Subcutaneous abdominal adipose tissue (tissue), 5 donors: ENCODE measurements around the gene TNFRSF13B.

ENCODE experiments used
- H3K27ac ChIP-seq: one replicate; pipeline ENCODE4 v1.7.0; 2013; ENCODE audit warnings: low read depth, mild to moderate bottlenecking, inconsistent platforms, low read length, moderate library complexity
- H3K27me3 ChIP-seq, 5 donors: one replicate each; pipeline ENCODE4 v1.7.0; 2013; ENCODE audit warnings: low read length in 5 of 5, inconsistent platforms in 1 of 5; ENCODE audit not compliant: control insufficient read depth in 5 of 5, insufficient read depth in 4 of 5
- H3K36me3 ChIP-seq, 5 donors: one replicate each; pipeline ENCODE4 v1.7.0; 2013; ENCODE audit warnings: low read length in 5 of 5; ENCODE audit not compliant: control insufficient read depth in 5 of 5, insufficient read depth in 5 of 5
- H3K4me1 ChIP-seq, 5 donors: one replicate each; pipeline ENCODE4 v1.7.0; 2013; ENCODE audit warnings: low read length in 5 of 5, mild to moderate bottlenecking in 3 of 5, moderate library complexity in 1 of 5; ENCODE audit not compliant: control insufficient read depth in 5 of 5, insufficient read depth in 5 of 5
- H3K4me3 ChIP-seq, 5 donors: one replicate each; pipeline ENCODE4 v1.7.0; 2013; ENCODE audit warnings: low read length in 5 of 5, low read depth in 1 of 5
- H3K9ac ChIP-seq, 5 donors: one replicate each; pipeline ENCODE4 v1.7.0; 2013; ENCODE audit warnings: low read length in 5 of 5, mild to moderate bottlenecking in 4 of 5, moderate library complexity in 3 of 5
- H3K9me3 ChIP-seq, 5 donors: one replicate each; pipeline ENCODE4 v1.7.0; 2013; ENCODE audit warnings: low read length in 5 of 5; ENCODE audit not compliant: control insufficient read depth in 5 of 5
- donor health status: healthy.
- donor health status: healthy.
- donor health status: healthy.
- donor health status: healthy.
- donor health status: healthy.

TNFRSF13B gene

GRCh38 chr17:16943541-16944333 is 28.2 kb downstream of the TNFRSF13B start:
- Histone ChIP-seq H3K36me3 (no peaks in the 10 kb centered on the region), H3K4me1 (peaks cover 0 to 10% (median 0%) of the 10 kb centered on the region in 5 donors), H3K27ac (no peak overlapping the region), H3K27me3 (peaks cover 7 to 19% (median 11%) of the 10 kb centered on the region in 5 donors), H3K4me3 (no peak overlapping the region), H3K9ac (no peak overlapping the region), H3K9me3 (peaks cover 0 to 6% (median 5%) of the 10 kb centered on the region in 5 donors)

- H3K36me3 ChIP-seq: no peaks in the 10 kb centered on the region
- no peak overlapping the region for H3K27ac ChIP-seq
- H3K9me3 ChIP-seq: no peaks in the 10 kb centered on the region
- H3K9ac ChIP-seq: no peak overlapping the region
- H3K4me1 ChIP-seq: peaks cover 0 to 10% (median 0%) of the 10 kb centered on the region in 5 donors
- H3K27me3 ChIP-seq: peaks cover 7 to 19% (median 14%) of the 10 kb centered on the region in 5 donors
- H3K4me3 ChIP-seq: no peak overlapping the region
These were observed 28.9 kb downstream of the TNFRSF13B start for GRCh38 chr17:16943032-16943352.

GRCh38 chr17:16942141-16943031 is 29.5 kb downstream of the TNFRSF13B start:
- Histone ChIP-seq H3K27me3 (peaks cover 7 to 19% (median 14%) of the 10 kb centered on the region in 5 donors), H3K4me3 (no peak overlapping the region), H3K9ac (no peak overlapping the region), H3K36me3 (no peaks in the 10 kb centered on the region), H3K4me1 (peaks cover 0 to 10% (median 0%) of the 10 kb centered on the region in 5 donors), H3K9me3 (no peaks in the 10 kb centered on the region), H3K27ac (no peak overlapping the region)

- peaks cover 7 to 19% (median 14%) of the 10 kb centered on the region in 5 donors for H3K27me3 ChIP-seq
- no peaks in the 10 kb centered on the region for H3K9me3 ChIP-seq
- H3K27ac ChIP-seq: no peak overlapping the region
- H3K9ac ChIP-seq: no peak overlapping the region
- H3K36me3 ChIP-seq: no peaks in the 10 kb centered on the region
- H3K4me3 ChIP-seq: no peak overlapping the region
- peaks cover 0 to 10% (median 0%) of the 10 kb centered on the region in 5 donors for H3K4me1 ChIP-seq
These were observed 30.6 kb downstream of the TNFRSF13B start for GRCh38 chr17:16941072-16942036.

GRCh38 chr17:16940116-16940881 is 31.6 kb downstream of the TNFRSF13B start:
- H3K4me1 ChIP-seq: peaks cover 0 to 10% (median 0%) of the 10 kb centered on the region in 5 donors
- H3K9me3 ChIP-seq: no peaks in the 10 kb centered on the region
- no peak overlapping the region for H3K4me3 ChIP-seq
- H3K36me3 ChIP-seq: no peaks in the 10 kb centered on the region
- no peak overlapping the region for H3K9ac ChIP-seq
- peaks cover 7 to 19% (median 14%) of the 10 kb centered on the region in 5 donors for H3K27me3 ChIP-seq
- H3K27ac ChIP-seq: no peak overlapping the region

GRCh38 chr17:16939606-16940115 is 32.3 kb downstream of the TNFRSF13B start:
- peaks cover 5 to 16% (median 13%) of the 10 kb centered on the region in 5 donors for H3K27me3 ChIP-seq
- H3K4me1 ChIP-seq: peaks cover 0 to 10% (median 0%) of the 10 kb centered on the region in 5 donors
- no peaks in the 10 kb centered on the region for H3K36me3 ChIP-seq
- no peak overlapping the region for H3K9ac ChIP-seq
- H3K9me3 ChIP-seq: no peaks in the 10 kb centered on the region
- no peak overlapping the region for H3K4me3 ChIP-seq
- no peak overlapping the region for H3K27ac ChIP-seq

- H3K36me3 ChIP-seq: no peaks in the 10 kb centered on the region
- no peak overlapping the region for H3K4me3 ChIP-seq
- no peak overlapping the region for H3K27ac ChIP-seq
- H3K9ac ChIP-seq: no peak overlapping the region
- H3K9me3 ChIP-seq: no peaks in the 10 kb centered on the region
- H3K27me3 ChIP-seq: peaks cover under 1 to 11% (median 9%) of the 10 kb centered on the region in 5 donors
- H3K4me1 ChIP-seq: peaks cover 0 to 10% (median 0%) of the 10 kb centered on the region in 5 donors
These were observed 32.7 kb downstream of the TNFRSF13B start for GRCh38 chr17:16939208-16939576.

- Histone ChIP-seq H3K27ac (no peak overlapping the region), H3K4me3 (no peak overlapping the region), H3K36me3 (no peaks in the 10 kb centered on the region), H3K9ac (no peak overlapping the region), H3K27me3 (peaks cover 0 to 6% (median 3%) of the 10 kb centered on the region in 5 donors), H3K9me3 (no peaks in the 10 kb centered on the region), H3K4me1 (peaks cover 0 to 10% (median 0%) of the 10 kb centered on the region in 5 donors)
These were observed 33.3 kb downstream of the TNFRSF13B start for GRCh38 chr17:16938496-16939207.
